ENCODE data around the gene GRM4. TPM values are rescaled to one million over a fixed set of nuclear protein-coding genes. Genes with fewer than 3 reads are reported as not detected.

GRM4 gene
- total RNA-seq, 1 donor from 2014 or later: not detected

DNA sequence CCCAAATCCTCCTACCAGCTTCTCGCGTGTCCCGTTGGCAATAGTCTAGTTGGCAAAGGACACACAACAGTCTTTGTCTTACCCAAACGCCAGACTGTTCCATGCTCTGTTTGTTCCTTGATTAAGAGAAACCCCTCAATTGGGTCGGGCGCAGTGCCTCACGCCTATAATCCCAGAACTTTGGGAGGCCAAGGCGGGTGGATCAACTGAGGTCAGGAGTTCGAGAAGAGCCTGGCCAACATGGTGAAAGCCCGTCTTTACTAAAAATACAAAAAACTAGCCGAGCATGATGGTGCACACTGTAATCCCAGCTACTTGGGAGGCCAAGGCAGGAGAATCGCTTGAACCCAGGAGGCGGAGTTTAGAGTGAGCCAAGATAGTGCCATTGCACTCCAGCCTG, 153.7 kb downstream of the GRM4 start:
- ATAC-seq: no peak

DNA sequence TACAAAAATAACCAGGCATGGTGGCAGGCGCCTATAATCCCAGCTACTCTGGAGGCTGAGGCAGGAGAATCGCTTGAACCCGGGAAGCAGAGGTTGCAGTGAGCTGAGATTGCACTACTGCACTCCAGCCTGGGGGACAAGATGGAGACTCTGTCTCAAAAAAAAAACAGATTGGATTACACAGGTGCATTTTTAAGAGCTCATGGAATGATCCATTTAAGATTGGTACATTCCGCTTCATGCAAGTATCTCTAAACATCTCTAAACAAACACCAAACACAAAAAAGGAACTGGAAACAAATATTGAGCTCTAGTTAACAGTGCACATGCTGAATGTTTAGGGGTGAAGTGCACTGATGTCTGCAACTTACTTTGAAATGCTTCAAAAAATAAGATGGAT, 154.3 kb downstream of the GRM4 start:
- no peak for ATAC-seq

DNA sequence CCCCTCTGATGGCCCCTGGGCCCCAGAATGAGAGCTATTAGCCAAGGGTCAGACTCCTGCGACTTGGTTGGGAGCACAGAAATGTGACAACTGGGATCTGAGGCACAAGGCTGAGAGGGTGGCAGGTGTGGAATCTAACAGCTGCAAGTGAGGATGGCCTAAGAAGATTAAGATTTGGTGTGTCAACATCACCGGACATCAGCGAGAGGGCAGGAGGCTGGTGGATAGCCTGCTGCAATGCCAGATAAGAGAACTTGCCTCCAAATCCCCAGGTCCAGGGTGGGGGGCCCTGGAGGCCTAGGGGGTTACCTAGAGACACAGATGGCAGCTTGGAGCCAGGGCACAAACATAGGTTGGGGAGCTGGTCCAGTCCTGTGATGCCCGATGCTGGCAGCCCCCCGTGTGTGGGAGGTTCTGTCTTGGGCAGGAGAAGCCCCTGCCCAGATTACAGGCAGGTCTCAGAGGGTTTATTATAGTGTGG, 155.8 kb downstream of the GRM4 start:
- ATAC-seq: no peak

DNA sequence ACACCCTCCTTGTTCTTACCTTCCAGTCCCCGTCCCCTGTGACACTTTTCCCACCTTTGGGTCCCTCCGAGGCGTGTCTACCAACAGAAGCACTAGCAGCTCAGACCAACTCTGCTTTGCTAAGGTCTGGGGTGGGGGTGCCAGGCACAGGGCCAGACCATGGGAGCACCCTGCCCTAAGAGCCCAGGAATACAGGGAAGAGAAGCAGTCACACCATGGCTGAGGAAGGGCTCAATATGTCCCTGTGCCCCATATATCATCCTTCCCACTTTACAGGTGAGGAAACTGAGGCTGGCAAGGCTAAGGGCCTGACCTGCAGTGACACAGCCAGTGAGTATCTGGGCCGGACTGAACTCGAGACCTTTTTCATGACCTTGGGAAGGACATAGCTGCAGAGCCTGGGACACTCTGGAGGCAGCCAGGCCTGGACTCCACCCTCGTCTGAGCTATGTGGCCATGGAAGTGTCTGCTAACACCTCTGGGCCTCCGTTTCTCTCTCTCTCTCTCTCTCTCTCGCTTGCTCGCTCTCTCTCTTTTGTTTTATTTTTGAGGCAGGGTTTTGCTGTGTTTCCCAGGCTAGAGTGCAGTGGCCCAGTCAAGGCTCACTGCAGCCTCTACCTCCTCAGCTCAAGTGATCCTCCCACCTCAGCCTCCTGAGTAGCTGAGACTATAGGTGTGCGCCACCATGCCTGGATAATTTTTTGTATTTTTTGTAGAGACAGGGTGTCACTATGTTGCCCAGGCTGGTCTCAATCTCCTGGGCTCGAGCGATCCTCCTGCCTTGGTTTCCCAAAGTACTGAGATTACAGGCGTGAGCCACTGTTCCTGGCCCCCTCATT, 156.7 kb downstream of the GRM4 start:
- ATAC-seq: no peak

DNA sequence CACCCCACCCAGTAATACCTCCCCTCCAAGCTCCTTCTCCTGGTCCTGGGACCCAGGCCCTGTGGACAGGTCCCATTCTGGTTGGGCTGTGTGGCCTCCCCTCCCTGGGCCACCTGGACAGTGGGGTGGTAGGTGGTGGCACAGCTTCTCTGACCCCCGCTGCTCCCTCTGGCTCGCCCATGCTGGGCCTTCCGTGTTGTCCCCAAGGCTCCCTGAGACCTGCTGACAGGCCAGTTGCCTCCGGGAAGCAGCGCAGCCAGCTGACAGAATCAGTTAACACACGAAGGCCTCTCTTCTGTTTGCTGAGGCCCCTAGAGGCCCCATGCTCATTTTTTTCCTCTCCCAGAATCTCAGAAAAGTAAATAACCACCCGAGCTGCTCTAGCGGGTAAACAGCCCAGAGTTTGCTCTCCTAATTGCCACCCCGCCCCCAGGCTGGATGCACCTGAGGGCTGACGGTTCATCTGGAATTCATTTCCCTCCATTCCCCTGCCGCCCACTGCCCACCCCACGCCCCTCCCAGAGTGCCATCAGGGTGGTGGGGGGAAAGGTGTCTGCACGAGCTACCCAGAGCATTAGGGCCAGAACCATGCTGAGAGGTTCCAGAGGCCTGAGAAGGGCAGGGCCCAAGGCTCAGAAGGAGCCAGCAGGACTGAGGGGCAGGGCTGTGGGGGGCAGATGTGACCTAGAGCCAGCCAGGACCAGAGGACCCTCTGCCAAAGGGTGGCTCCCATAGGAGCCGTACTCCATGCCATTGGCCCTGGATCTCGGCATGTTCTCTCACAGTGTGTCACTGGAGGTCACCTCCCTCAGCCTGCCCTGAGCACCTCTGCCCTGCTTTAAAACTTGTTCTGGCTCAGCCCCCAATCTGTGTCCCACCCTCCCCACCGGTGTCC, 157.5 kb downstream of the GRM4 start:
- peak; percentile 15 for ATAC-seq

DNA sequence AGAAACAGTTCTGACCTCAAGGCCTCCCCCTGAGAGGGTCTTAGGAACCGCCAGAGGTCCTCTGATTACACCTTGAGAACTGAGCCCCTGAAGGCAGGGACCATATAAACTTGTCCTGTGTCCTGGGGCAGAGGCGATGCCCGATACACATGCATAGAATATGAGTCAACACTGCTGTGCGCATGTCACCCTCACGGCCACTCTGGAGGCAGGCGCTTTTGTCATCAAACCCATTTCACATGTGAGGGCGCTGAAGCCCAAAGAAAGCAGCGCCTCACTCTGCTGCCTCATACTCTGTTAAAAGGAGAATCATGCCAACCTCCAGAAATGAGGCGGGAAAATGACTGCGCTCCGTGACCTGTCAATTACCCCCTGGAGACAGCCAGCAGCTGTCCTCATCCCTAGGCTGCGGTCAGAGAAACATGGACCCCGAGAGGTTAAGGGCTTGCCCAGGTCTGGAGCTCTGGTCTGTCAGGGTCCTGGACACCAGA, 158.3 kb downstream of the GRM4 start:
- ATAC-seq: no peak

DNA sequence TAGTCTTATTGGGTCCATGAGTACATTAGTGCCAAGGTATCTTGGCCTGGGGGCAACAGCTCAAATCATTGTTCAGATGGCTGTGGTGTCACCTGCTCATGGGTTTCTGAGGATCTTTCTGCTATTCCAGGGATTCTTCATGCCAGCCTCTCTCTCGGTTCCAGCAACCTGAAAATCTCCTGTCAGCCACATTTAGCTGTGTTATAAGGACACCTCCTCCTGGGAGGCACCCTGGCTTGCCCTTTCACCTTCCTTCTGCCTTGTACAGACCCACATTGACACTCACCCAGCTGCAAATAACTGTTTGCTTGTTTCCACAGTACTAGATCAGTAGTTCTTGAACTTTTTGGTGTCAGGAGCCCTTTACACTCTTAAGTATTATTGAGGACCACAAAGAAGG, 159.9 kb downstream of the GRM4 start:
- ATAC-seq: no peak

DNA sequence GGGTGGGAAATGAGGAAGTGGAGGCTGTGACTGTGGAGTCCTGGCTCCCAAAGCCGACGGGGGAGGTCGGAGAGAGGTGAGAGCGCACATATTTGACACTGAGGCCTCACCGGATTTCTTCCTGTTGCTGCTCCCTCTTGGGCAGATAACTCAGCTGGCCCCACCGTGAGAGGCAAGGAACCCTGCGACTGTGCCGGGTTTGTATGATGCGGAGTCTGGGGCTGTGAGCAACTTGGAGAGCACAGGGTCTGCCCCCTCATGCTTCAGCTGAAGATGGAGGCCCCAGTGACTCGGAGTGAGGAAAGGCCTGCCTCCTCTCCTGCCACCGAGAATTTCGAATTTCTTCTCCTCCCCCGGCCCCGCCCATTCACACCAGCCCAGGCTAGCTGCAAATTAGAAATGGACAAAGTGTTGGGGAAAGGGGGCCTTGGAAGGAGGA, 160.6 kb downstream of the GRM4 start:
- no peak for ATAC-seq

DNA sequence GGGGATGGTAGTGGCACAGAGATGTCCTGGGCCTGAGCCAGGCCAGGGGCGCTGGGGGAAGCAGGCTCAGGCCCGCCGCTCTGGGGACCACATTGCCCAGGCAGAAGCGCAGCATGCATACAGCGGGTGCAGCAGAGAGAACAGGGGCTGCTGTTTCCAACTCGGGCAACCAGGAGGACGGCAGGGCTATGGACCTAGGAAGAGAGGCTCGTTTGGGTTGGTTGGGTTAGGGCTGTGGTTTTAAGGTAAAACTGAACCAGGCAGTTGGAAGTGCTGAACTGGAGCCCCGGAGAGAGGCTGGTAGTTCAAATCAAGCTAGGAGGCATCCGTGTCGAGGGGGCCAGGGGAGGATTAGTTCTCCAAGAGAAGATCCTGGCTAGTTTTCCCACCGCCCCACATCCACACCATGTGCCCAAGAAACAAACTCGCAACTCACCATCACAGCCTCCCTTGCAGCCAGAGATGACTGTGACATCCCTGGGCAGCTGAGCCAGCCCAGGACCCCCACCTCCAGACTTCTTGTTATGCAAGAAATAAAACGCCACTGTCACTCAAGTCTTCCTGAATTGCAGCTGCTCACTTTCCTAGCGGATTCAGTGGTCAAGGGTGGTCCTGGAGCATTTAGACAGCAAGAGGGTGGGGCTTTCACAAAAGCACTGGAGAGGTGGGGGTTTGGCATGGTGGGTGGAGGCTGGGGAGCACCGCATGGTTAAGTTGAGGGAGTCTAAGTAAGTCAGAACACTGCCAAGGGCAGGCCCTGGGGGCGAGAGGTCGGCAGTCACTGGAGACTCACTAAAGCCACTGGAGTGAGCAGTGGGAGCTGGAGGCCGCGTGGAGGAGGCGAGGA, 161.2 kb downstream of the GRM4 start:
- ATAC-seq: no peak

DNA sequence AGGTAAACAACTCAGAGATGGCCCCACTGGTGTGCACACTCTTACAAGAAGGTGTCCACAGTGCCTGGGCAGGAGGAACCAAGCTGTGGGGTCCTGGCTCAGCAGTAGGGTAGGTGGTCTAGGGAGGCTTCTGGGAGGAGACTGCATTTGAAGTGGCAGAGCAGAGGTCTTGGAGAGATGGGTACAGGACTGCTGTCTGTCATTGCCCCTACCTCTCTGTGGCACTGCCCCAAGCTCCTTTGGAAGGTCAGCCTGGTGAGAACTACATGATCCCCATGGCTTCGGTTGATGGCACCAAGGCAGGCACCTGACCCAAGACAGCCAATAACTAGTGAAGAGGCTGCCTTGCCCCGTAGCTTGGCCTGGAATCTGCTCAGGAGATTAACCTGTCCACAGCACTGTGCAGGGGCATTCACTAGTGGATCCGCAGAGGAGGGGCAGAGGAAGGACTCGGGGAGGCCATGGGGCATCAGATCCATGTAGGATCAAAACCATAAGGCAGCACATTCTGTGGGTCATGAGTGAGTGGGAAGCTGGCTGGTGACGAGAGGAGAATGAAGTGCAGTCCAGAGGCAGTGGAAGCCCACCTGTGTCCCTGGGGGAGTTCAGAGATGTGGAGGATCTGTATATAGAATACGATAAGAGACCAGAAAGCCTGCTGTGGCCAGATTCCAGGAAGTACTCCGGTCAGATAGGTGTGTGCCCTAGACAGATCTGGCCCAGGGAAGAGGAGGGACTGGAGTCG, 162.0 kb downstream of the GRM4 start:
- no peak for ATAC-seq

DNA sequence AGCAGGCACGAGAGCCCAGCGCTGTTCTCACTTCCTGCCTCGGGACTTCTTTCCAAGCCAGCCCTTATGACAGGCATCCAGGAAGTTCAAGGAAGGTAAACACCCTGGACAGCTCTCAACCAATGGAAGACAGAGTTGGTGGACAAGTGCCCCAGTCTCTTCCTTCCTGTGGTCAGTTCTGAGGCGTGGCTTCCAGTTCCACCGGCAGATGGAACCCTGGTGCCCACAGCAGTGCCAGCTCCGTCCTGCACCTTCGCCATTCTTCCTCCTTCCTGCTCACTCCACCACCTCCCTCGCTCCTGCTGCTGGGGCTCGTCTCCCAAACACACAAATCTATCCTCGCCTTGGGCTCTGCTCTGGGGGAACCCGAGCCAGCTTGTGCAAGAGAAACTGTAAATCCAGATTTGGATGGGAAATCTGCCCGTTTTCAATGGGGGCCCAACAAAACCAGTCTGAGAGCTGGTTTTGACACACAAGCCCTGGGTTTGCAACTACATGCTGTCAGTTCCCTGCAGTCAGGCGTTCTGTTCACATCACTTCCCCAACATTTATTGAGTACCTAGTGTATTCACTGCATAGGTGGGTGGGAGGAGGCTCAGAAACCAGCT, 162.7 kb downstream of the GRM4 start:
- peak; percentile 84 for ATAC-seq

DNA sequence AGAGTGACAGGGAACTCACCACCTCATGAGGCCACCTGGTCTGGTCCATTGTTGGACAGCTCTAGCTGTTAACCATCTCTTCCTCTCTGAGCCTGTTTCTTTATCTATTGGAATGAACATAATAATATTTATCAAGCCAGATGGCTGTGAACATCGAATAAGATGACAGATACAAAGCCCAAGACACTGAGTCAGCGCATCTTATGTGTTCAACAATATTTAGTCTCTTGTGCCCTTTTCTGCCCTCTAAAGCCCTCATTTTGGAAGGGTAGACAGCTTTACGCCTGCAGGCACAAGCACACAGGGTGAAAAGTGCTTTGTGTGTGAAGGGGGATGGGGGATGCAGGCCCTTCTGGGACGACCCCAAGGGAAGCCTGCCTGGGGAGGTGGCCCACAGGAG, 164.0 kb downstream of the GRM4 start:
- no peak for ATAC-seq

DNA sequence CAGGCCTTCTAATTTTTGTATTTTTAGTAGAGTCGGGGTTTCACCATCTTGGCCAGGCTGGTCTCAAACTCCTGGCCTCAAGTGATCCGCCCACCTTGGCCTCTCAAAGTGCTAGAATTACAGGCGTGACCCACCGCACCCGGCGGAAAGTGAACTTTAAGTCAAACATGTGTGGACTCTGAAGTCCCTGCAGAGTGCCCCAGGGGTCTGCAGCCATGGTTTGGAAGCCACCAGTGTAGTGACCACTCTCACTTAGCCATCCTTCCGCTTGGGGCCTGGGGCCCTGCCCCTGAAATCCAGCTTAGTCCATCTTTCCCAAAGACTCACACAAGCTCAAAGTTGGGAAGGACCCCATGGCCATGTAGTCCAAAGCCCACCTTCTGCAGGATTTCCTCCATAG, 164.5 kb downstream of the GRM4 start:
- ATAC-seq: no peak

DNA sequence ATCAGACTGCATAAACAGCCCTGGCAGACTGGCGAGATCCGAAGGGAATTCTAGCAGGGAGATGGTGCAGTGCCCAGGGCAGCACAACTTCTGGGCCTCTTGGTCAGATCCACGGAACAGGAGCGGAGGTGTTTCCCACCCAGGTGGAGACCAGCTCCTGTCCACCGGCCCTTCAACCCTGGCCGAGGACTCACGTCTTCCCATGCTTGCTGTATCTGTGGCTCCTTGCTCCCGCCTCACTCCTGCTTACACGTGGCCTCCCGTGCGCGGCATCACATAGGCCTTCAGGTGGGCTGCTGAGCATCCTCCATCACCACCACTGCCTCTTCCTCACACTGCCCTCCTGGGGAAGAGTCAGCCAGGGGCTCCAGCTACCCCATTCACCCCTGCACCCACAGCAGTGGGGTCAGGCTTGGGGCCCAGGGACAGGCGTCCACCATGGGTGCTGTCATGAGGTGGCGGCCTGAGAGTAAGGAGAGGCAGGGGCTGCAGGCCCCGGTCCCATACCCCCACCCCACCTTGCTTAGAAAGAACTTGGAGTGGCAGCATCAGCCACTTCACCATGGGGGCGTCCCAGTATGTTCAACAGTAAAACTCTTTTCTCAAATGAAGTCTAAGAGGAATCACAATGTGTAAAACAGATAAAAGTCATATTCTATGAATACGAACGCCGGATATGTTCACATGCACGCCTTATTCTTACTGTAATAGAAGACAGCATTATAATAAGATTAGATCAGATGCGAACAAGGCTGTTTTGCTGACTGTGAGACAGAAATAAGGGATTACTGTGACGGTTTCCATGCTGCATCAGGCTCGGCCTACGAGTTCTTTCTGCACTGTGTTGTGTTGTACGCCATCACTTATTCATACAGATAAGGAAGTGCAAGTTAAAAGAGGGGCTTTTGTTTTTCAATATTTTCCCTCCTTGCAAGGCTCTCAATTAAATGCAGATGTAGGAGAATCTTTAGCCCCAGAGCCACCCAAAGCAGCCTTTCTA, 165.4 kb downstream of the GRM4 start:
- ATAC-seq: no peak

DNA sequence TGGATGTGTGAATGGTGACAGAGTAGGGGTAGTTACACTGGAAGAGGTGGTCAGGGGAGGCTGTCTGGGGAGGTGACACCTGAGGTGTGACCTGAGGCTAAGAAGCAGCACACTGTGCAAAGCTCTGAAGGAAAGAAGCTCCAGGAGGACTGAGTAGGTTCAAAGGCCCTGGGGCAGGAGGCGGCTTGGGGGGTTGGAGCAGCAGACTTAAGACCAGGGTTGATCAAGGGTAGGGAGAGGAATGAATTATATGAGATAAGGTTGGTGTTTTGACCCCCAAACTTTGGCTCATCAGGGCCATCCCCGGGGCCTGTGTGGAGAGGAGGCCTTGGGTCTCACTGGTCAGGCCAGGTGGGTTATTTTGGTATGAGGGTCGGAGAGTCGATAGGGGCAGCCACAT, 166.1 kb downstream of the GRM4 start:
- ATAC-seq: no peak

DNA sequence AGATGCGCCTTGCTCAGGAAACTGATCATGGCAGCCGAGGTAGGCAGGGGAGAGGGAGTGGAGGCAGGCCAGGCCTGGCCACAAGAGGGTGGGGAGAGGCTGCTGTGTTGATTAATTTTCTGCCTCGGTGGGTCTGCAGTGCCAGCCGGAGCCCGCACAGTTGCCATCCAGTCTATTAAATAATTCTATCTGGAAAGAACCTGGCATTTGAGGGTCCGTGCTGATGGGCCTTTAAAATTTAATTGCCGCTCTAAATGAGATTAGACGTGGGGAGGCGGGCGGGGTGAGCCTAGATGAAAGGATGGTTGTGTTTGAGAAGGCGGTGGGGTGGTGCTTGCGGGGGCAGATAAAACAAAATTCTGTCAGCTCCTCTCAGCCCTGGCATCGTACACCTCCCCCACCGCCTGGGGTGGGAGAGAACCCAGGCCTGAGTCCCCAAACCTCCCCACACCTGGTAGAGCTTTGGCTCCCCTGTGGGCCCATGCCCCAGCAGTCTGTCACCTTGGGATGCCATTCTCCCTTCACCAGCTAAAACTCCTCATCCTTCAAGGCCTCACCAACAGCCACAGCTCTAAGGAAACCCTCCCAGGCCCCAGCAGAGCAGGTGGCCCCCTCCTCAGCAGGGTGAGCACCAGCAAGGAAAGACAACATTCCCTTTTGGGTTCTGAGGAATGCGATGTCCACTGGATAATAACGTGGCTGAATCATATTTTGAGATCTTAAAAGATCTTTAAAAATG, 167.3 kb downstream of the GRM4 start:
- ATAC-seq: no peak

DNA sequence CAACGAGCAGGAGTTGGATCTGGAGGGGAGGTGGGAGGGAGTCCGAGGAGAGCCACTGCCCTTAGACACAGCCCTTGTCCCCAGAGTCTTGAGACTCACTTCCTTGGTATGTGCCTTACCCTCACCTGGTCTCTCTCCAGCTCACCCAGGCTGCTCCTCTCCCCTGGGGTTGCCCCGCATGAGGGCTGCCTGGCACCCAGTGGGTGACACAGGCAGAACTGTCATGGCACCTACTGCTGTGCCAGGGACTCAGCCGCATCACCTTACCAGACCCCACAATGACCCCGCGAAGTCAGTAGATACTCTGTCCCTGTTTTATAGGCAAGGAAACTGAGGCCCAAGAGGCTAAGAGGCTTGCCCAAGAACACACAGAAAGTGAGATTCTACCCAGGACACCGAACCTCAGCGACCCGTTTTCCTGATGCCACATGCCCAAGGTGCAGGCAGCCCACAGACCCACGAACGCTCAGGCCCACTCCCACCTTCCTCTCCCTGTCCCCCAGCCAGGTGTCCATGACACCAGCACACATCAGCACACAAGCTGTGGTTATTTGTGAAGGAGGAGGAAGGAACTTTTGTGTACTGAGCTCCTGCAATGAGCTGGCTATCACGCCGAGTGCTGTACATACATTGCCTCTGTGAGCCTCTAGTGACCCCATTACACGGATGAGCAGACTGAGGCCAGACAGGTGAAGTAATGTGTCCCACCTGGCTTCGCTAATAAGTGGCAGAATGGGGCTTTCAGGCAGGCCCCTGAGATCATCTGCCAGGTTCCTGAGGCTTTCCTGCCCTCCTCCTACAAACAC, 168.1 kb downstream of the GRM4 start:
- ATAC-seq: no peak
